Liver (tissue), 9 donors: ENCODE measurements around the gene STARD9. TPM values are rescaled to one million over a fixed set of nuclear protein-coding genes. Genes with fewer than 3 reads are reported as not detected.

ENCODE experiments used
- DNase-seq: peaks from one replicate; pipeline ENCODE4 v3.0.0-alpha.2; 2017; ENCODE audit warnings: low spot score
- H3K27ac ChIP-seq, 2 donors: one replicate each; pipeline ENCODE4 v1.7.0; 2013; ENCODE audit warnings: inconsistent platforms in 2 of 2, low read length in 2 of 2, control low read depth in 1 of 2, low read depth in 1 of 2, mild to moderate bottlenecking in 1 of 2
- H3K27me3 ChIP-seq, 4 donors: one replicate each; pipeline versions ENCODE4 v1.6.1 to v1.7.0; 2013; ENCODE audit warnings: low read length in 3 of 4, inconsistent platforms in 1 of 4, mild to moderate bottlenecking in 1 of 4, moderate library complexity in 1 of 4; ENCODE audit not compliant: control insufficient read depth in 4 of 4, insufficient read depth in 4 of 4
- H3K36me3 ChIP-seq, 4 donors: one replicate each; pipeline versions ENCODE4 v1.6.1 to v1.7.0; 2013; ENCODE audit warnings: low read length in 3 of 4, mild to moderate bottlenecking in 3 of 4, low read depth in 1 of 4, moderate library complexity in 1 of 4; ENCODE audit not compliant: control insufficient read depth in 4 of 4, insufficient read depth in 3 of 4
- H3K4me1 ChIP-seq, 4 donors: one replicate each; pipeline versions ENCODE4 v1.6.1 to v1.7.0; 2013; ENCODE audit warnings: low read length in 3 of 4, mild to moderate bottlenecking in 3 of 4, moderate library complexity in 1 of 4; ENCODE audit not compliant: control insufficient read depth in 4 of 4, insufficient read depth in 4 of 4
- H3K4me3 ChIP-seq, 3 donors: one replicate each; pipeline versions ENCODE4 v1.6.1 to v1.7.0; 2013; ENCODE audit warnings: low read length in 3 of 3, control low read depth in 1 of 3, low read depth in 1 of 3, mild to moderate bottlenecking in 1 of 3
- H3K9ac ChIP-seq, 2 donors: one replicate each; pipeline ENCODE4 v1.7.0; 2013; ENCODE audit warnings: low read length in 2 of 2, mild to moderate bottlenecking in 2 of 2, moderate library complexity in 2 of 2, control low read depth in 1 of 2, low read depth in 1 of 2
- H3K9me3 ChIP-seq, 4 donors: one replicate each; pipeline versions ENCODE4 v1.6.1 to v1.7.0; 2013; ENCODE audit warnings: low read length in 3 of 4; ENCODE audit not compliant: control insufficient read depth in 4 of 4
- ATF3 ChIP-seq: IDR thresholded peaks from 2 replicates; pipeline ENCODE4 v1.6.1; 2016; ENCODE audit warnings: antibody characterized with exemption
- EGR1 ChIP-seq, 2 donors: IDR thresholded peaks; 2 replicates each; pipeline ENCODE4 v1.6.1; 2016 to 2018; ENCODE audit warnings: antibody characterized with exemption in 2 of 2, low read depth in 2 of 2
- FOXA1 ChIP-seq: IDR thresholded peaks from 2 replicates; pipeline ENCODE4 v1.6.1; 2016; ENCODE audit warnings: antibody characterized with exemption
- FOXA2 ChIP-seq: IDR thresholded peaks from 2 replicates; pipeline ENCODE4 v1.6.1; 2016; ENCODE audit warnings: antibody characterized with exemption
- GABPA ChIP-seq, 2 donors: IDR thresholded peaks in 1 of 2; conservative IDR thresholded peaks in 1 of 2; 2 replicates each; pipeline ENCODE4 v1.6.1; 2016; ENCODE audit warnings: antibody characterized with exemption in 2 of 2, mild to moderate bottlenecking in 1 of 2, moderate library complexity in 1 of 2
- HNF4A ChIP-seq, 2 donors: conservative IDR thresholded peaks; 2 replicates each; pipeline ENCODE4 v1.6.1; 2016; ENCODE audit warnings: antibody characterized with exemption in 2 of 2, mild to moderate bottlenecking in 2 of 2
- HNF4G ChIP-seq: IDR thresholded peaks from 2 replicates; pipeline ENCODE4 v1.6.1; 2016; ENCODE audit warnings: antibody characterized with exemption
- JUND ChIP-seq, 2 donors: IDR thresholded peaks; 2 replicates each; pipeline ENCODE4 v1.6.1; 2016; ENCODE audit warnings: antibody characterized with exemption in 2 of 2
- NR2F2 ChIP-seq: IDR thresholded peaks from 2 replicates; pipeline ENCODE4 v1.6.1; 2016; ENCODE audit warnings: antibody characterized with exemption
- RAD21 ChIP-seq, 2 donors: IDR thresholded peaks; 2 replicates each; pipeline ENCODE4 v1.6.1; 2016; ENCODE audit warnings: antibody characterized with exemption in 2 of 2, mild to moderate bottlenecking in 2 of 2
- REST ChIP-seq: IDR thresholded peaks from 2 replicates; pipeline ENCODE4 v1.6.1; 2016; ENCODE audit warnings: antibody characterized with exemption, mild to moderate bottlenecking
- RXRA ChIP-seq, 2 donors: IDR thresholded peaks; 2 replicates each; pipeline ENCODE4 v1.6.1; 2017 to 2018; ENCODE audit warnings: antibody characterized with exemption in 2 of 2, mild to moderate bottlenecking in 1 of 2
- SP1 ChIP-seq: IDR thresholded peaks from 2 replicates; pipeline ENCODE4 v1.6.1; 2018; ENCODE audit warnings: antibody characterized with exemption, mild to moderate bottlenecking
- TAF1 ChIP-seq: conservative IDR thresholded peaks from 2 replicates; pipeline ENCODE4 v1.6.1; 2016; ENCODE audit warnings: antibody characterized with exemption, mild to moderate bottlenecking
- YY1 ChIP-seq: IDR thresholded peaks from 2 replicates; pipeline ENCODE4 v1.6.1; 2016; ENCODE audit warnings: antibody characterized with exemption, mild to moderate bottlenecking
- WGBS: extraction: QIAGEN DNeasy Blood & Tissue Kit; methylation state at CpG from one replicate; pipeline ENCODE4 v1.1.7; 2013; 5-methylcytosine and 5-hydroxymethylcytosine counted together
- polyA plus RNA-seq, 2 donors: library from polyadenylated mRNA; stranded (reverse) in 1 of 2; unstranded in 1 of 2; fragments of 200-250 nt in 1 of 2; fragments of >200 nt in 1 of 2; fragmentation: Nextera tagmentation in 1 of 2; extraction: Ambion mirVana in 1 of 2; gene quantifications; one replicate each; pipeline versions ENCODE4 v1.2.1 to v1.2.3, GENCODE V29; 2013 to 2015
- total RNA-seq, 2 donors: library from RNA; depleted of rRNA; stranded (reverse); fragments of >200 nt; gene quantifications; one replicate each; pipeline ENCODE4 v1.2.3, GENCODE V29; 2014
- TF ChIP-seq, protein P1 (sequence below): IDR thresholded peaks from 2 replicates; pipeline ENCODE4 v1.6.1; 2016; ENCODE audit warnings: antibody characterized with exemption
- TF ChIP-seq, protein P2 (sequence below): IDR thresholded peaks from 2 replicates; pipeline ENCODE4 v1.6.1; 2016; ENCODE audit warnings: antibody characterized with exemption
- TF ChIP-seq, protein P3 (sequence below): fragments of 150-350 bp; IDR thresholded peaks from 2 replicates; pipeline ENCODE4 v1.5.1; 2017; ENCODE audit warnings: improper control_type of control experiment, low read depth, low read length; ENCODE audit not compliant: missing input control
- donor health status: healthy.
- donor health status: healthy.
- donor health status: healthy.
- donor health status: healthy.
- donor health status: healthy.

STARD9 gene
- total and polyA plus RNA-seq, 4 donors: 0.26 to 3.9 (median 0.54) TPM

DNA sequence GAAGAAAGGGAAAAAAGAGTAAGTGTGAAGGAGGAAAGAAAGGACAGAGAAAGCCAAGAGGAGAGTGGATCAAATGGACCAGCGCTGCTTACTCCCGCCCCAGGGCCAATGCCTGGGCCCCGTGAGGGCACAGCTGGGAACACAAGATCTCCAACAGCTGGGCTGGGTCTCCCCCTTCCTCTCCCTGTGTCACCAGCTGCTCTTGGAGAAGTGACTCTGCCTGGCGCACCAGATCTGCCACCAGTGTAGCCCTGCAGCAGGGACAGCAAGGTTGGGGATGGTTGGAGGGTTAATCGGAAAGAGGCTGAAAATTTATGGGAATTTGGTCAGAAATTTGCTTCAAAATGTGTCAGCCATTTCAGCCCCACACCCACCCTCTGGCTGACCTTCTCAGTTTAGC lies 153.2 kb downstream of the STARD9 start:
- no peaks in the 10 kb centered on the region for H3K9me3 ChIP-seq
- peaks cover 14 to 96% (median 62%) of the 10 kb centered on the region in 4 donors for H3K36me3 ChIP-seq
- 97% methylated on average over 5 of the region's 5 CpGs for WGBS
- no peak for TF ChIP-seq JUND (IDR thresholded peaks at IDR 0.05)
- TF ChIP-seq, protein P1, sequence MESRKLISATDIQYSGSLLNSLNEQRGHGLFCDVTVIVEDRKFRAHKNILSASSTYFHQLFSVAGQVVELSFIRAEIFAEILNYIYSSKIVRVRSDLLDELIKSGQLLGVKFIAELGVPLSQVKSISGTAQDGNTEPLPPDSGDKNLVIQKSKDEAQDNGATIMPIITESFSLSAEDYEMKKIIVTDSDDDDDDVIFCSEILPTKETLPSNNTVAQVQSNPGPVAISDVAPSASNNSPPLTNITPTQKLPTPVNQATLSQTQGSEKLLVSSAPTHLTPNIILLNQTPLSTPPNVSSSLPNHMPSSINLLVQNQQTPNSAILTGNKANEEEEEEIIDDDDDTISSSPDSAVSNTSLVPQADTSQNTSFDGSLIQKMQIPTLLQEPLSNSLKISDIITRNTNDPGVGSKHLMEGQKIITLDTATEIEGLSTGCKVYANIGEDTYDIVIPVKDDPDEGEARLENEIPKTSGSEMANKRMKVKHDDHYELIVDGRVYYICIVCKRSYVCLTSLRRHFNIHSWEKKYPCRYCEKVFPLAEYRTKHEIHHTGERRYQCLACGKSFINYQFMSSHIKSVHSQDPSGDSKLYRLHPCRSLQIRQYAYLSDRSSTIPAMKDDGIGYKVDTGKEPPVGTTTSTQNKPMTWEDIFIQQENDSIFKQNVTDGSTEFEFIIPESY: no peak
- no peak for TF ChIP-seq FOXA2
- TF ChIP-seq ATF3: no peak
- TF ChIP-seq TAF1: no peak
- TF ChIP-seq, protein P2, sequence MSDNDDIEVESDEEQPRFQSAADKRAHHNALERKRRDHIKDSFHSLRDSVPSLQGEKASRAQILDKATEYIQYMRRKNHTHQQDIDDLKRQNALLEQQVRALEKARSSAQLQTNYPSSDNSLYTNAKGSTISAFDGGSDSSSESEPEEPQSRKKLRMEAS: no peak
- TF ChIP-seq RXRA (IDR thresholded peaks at IDR 0.05): no peak
- TF ChIP-seq FOXA1: no peak
- TF ChIP-seq NR2F2: no peak
- no peak for TF ChIP-seq EGR1 (IDR thresholded peaks at IDR 0.05; ENCODE audit: low read depth in 2 of 2)
- no peak for TF ChIP-seq YY1
- TF ChIP-seq GABPA (IDR thresholded peaks at IDR 0.05 in 1 of 2, conservative IDR thresholded peaks at IDR 0.05 in 1 of 2): no peak
- no peak for TF ChIP-seq RAD21 (IDR thresholded peaks at IDR 0.05)
- no peak for TF ChIP-seq HNF4A (conservative IDR thresholded peaks at IDR 0.05)
- TF ChIP-seq HNF4G: no peak
- TF ChIP-seq SP1: no peak
- TF ChIP-seq, protein P3, sequence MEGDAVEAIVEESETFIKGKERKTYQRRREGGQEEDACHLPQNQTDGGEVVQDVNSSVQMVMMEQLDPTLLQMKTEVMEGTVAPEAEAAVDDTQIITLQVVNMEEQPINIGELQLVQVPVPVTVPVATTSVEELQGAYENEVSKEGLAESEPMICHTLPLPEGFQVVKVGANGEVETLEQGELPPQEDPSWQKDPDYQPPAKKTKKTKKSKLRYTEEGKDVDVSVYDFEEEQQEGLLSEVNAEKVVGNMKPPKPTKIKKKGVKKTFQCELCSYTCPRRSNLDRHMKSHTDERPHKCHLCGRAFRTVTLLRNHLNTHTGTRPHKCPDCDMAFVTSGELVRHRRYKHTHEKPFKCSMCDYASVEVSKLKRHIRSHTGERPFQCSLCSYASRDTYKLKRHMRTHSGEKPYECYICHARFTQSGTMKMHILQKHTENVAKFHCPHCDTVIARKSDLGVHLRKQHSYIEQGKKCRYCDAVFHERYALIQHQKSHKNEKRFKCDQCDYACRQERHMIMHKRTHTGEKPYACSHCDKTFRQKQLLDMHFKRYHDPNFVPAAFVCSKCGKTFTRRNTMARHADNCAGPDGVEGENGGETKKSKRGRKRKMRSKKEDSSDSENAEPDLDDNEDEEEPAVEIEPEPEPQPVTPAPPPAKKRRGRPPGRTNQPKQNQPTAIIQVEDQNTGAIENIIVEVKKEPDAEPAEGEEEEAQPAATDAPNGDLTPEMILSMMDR: no peak
- TF ChIP-seq REST: no peak
- H3K9ac ChIP-seq: no peak overlapping the region
- no peak overlapping the region for H3K27ac ChIP-seq
- no peak for DNase-seq
- H3K4me3 ChIP-seq: no peak overlapping the region
- H3K27me3 ChIP-seq: no peaks in the 10 kb centered on the region
- no peaks in the 10 kb centered on the region for H3K4me1 ChIP-seq
